Activated CD8-positive, alpha-beta memory T cell treated with anti-CD3 and anti-CD28 coated beads for 48 hours (primary cell): ENCODE measurements around the gene TP53.

Experiments used
- DNase-seq, 3 experiments: peaks; one replicate each; pipeline ENCODE4 v3.0.0-alpha.2; 2020; ENCODE audit warnings: low read depth in 2 of 3, low spot score in 2 of 3

TP53 gene

GRCh38 chr17:7687072-7687907 is at the start of gene TP53:
Gene TP53, minus strand, starts transcription at chr17:7687490. Its CDS starts 10,896 bp downstream, at chr17:7676594.
- DNase-seq: peak; percentile 62 to 72 (median 70)

DNA sequence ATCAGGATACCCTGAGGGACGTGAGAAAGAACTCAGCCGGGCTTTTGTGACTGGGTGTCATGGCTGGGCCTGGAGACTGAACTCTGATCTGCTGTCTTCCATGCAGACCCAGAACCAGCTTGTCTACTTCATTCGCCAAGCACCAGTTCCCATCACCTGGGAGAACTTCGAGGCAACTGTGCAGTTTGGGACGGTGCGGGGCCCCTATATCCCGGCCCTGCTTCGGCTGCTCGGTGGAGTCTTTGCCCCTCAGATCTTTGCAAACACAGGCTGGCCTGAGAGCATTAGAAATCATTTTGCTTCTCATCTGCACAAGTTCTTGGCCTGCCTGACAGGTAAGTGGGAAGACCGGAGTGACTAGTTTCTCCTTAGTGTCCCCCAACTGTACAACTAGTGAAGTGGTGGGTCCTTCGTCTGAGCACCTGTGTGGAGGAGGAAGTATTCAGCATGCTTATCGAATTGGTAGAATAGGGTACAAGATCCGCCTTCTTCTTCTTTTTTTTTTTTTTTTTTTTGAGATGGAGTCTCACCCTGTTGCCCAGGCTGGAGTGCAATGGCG is 45.8 kb upstream of the TP53 start:
- no peak for DNase-seq

GRCh38 chr17:7729816-7730215 is 42.5 kb upstream of the TP53 start:
- no peak for DNase-seq

GRCh38 chr17:7727886-7728285 is 40.6 kb upstream of the TP53 start:
- no peak for DNase-seq

- no peak for DNase-seq
These were observed 34.3 kb upstream of the TP53 start for GRCh38 chr17:7721612-7722011.

GRCh38 chr17:7720125-7720524 is 32.8 kb upstream of the TP53 start:
- DNase-seq: no peak

- DNase-seq: no peak
These were observed 32.4 kb upstream of the TP53 start for GRCh38 chr17:7719661-7720060.

DNA sequence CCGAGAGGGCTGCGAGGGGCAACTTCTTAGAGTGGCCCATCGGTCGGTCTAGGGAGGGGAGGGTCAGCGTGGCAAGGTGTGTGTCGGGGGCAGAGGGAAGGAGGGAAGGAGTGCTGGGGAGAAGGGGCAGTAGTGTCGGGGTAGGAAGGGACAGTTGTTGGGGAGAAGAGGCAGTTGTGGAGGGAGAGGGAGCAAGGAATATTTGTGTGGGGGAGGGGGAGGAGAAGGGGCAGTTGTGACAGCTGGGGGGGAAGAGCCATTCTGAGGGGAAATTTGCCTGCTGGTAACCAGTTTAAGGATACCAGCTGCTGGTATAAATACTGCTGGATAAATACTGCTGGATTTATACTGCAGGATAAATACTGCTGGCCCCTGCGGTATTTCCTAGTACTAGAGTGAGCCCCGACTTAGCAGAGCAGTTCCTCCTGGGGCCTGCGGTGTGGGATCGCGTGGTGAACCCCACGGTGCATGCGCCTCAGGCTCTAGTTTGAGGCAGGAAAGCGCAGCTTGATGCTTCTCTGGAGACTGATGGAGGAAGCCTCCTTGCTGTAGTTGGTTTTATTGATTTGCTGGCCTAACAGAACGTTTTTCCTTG is 30.6 kb upstream of the TP53 start:
- DNase-seq: no peak

GRCh38 chr17:7716901-7717755 is 29.8 kb upstream of the TP53 start, which contains the start of gene DNAH2:
Gene DNAH2, plus strand, starts transcription at chr17:7717744. Its CDS starts 1,991 bp downstream, at chr17:7719735.
- peak; percentile 29 to 52 (median 44) for DNase-seq

DNA sequence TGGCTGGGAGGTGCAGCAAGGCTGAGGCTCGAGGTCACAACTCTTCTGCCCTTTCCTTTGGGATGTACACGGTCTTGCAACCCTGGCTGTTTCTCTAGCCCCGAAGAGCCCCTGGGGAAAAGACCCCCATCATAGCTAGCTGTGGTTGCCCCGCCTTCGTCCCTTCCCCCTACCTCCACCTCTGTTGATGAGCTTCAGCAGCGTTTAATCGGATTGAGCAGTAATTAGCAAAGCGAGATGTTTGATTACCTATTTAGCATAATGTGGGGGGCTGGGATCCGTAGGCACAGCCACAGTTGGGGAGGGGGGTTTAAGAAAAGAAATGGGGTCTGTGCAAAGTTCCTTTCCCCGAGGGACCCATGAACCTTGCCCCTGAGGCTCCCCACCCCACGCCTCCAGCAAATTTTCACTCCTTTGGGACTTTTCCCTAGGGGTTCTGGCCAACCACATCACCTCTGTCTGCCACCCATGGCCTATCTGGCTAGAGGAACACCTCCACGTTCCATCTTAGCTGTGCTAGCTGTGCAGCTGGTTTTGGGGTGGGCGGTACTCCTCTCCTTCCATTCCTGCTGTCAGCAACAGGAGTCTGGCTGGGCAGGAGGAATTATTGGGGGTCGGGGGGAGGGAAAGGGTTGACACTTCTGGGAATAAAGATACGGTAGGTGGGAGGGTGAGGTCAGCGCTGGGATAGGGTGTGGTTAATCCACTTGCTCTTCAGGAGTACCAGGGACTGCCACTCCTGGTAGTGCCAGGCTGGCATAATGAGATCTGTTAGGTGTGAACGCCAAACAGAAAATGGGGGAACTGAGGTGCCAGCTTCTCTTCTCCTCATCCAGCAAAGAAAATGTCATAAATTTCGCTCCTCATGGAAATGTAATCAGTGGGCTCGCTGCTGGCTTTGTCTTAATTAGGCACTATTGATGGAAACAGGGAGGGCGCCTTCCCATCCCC is 28.9 kb upstream of the TP53 start:
- no peak for DNase-seq

- no peak for DNase-seq
These were observed 27.7 kb upstream of the TP53 start for GRCh38 chr17:7714721-7715594.

GRCh38 chr17:7713782-7714181 is 26.5 kb upstream of the TP53 start:
- no peak for DNase-seq

DNA sequence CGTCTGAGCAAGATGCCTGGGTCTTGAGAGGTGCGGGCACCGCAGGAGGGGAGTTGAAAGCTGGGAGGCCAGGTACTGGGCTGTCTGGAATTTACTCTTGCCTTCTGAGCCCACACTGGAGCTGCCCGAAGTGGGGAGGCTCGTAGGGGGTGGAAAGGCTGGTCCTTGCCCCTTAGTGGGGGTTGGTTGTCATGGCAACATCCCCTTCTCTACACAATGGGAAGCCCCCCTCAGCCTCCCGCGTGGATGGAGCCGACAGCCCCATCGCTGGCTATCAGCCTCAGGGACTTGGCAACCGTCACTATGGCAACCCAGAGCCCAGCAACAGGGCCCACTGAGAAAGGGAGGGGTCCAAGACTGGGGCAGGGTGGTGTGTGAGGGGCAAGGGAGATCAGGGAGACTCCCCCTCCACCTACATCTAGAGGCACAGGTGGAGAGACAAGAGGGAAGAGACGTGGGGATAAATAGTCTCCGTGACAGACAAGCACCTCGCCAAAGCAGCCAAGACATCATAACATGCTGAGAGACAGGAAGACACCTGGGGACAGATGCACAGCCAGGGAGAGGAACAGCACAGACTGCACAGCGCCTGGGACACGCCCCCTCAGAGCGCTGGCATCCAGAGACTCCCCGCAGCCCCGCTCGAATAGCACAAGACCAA is 25.0 kb upstream of the TP53 start:
- DNase-seq: no peak

DNA sequence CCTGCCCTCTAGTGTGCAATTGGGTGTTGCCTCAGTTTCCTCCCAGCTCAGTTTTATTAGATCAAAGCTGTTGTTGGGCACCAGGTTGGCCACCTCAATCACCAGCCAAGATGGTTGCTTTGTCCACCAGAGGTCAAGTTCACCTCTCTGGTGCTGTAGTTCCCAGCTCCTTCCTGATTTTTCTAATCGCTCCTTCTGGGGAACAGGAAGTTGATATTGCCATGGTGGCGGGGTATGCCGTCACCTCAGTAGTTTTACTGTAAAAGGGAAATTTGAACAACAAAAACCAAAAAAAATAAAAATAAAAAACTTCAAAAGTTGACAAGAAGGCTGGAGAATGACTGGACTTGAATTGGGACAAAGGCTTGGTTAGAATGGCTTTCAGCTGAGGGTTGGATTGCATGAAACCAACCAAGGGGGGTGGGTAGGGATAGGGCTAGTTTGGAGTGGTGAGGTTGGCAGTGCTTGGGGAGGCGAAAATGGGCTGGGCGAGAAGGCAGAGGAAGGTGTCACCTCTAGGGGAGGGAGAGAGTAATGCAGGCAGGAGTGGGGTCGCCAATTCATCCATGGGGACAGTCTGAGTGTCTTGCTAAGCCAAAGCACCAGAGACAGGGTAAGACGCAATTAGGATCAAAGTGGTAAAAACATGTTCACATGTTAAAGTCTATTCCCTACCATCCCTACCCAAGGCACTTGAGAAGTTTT is 23.9 kb upstream of the TP53 start:
- DNase-seq: no peak

- DNase-seq: no peak
These were observed 23.0 kb upstream of the TP53 start for GRCh38 chr17:7710301-7710700.

DNA sequence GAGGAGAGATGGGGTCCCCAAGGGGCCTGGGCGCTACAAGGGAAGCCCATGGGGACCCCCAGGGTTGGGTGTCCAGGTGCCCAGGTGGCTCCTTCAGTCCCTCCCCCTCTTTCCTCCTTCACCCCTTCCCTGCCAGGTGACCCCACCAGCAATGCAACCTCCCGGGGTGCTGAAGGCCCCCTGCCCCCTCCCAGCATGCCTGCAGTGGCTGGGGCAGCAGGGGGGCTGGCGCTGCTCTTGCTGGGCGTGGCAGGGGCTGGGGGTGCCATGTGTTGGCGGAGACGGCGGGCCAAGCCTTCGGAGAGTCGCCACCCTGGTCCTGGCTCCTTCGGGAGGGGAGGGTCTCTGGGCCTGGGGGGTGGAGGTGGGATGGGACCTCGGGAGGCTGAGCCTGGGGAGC is 21.7 kb upstream of the TP53 start:
- no peak for DNase-seq

GRCh38 chr17:7707858-7708750 is 20.8 kb upstream of the TP53 start:
- no peak for DNase-seq
